Thyroid gland (tissue), 4 donors: Measurements from ENCODE around the gene AZIN2. TPM values are rescaled to one million over a fixed set of nuclear protein-coding genes. Genes with fewer than 3 reads are reported as not detected.
A peak's percentile ranks its signal among the peaks of the same experiment; 100 is the strongest.

ENCODE experiments used
- DNase-seq, 2 donors: peaks; one replicate each; pipeline ENCODE4 v3.0.0-alpha.2; 2019
- H3K27ac ChIP-seq, 3 donors: fragments of 200-600 bp; sonication (generic); 1 replicate in 2 of 3; 2 replicates in 1 of 3; pipeline ENCODE4 v1.5.1; 2016 to 2019; ENCODE audit warnings: mild to moderate bottlenecking in 1 of 3, moderate library complexity in 1 of 3
- H3K27me3 ChIP-seq: fragments of 200-600 bp; sonication (generic); one replicate; pipeline ENCODE4 v1.5.1; 2019
- H3K36me3 ChIP-seq, 2 donors: fragments of 200-600 bp; sonication (generic); one replicate each; pipeline ENCODE4 v1.5.1; 2016 to 2019
- H3K4me1 ChIP-seq, 2 donors: fragments of 200-600 bp; sonication (generic); one replicate each; pipeline ENCODE4 v1.5.1; 2017 to 2019
- H3K4me3 ChIP-seq, 3 donors: fragments of 200-600 bp; sonication (generic); replicated peaks in 1 of 3; 1 replicate in 2 of 3; 2 replicates in 1 of 3; pipeline ENCODE4 v1.5.1; 2016; ENCODE audit warnings: mild to moderate bottlenecking in 1 of 3
- H3K9me3 ChIP-seq: fragments of 200-600 bp; sonication (generic); one replicate; pipeline ENCODE4 v1.5.1; 2017
- CTCF ChIP-seq, 6 experiments: fragments of 200-600 bp in 3 of 6; fragments of 450-650 bp in 3 of 6; sonication (generic) in 3 of 6; IDR thresholded peaks; one replicate each; pipeline ENCODE4 v1.5.1; 2016 to 2019; ENCODE audit warnings: antibody characterized with exemption in 6 of 6, mild to moderate bottlenecking in 2 of 6, inconsistent platforms in 1 of 6, moderate library complexity in 1 of 6
- POLR2A ChIP-seq, 2 donors: fragments of 450-650 bp; IDR thresholded peaks; one replicate each; pipeline ENCODE4 v1.6.1; 2017; ENCODE audit warnings: antibody characterized with exemption in 2 of 2, mild to moderate bottlenecking in 2 of 2, moderate library complexity in 1 of 2
- WGBS, 2 donors: methylation state at CpG; one replicate each; pipeline ENCODE4 v1.1.5; 2017; 5-methylcytosine and 5-hydroxymethylcytosine counted together
- intact Hi-C: fragments of 100-400 bp; cut with DNase I; formaldehyde crosslinking; loops from one replicate; pipeline ENCODE4 v1.15.1; 2023
- total RNA-seq, 4 donors: library from RNA; depleted of rRNA; stranded (reverse); fragments of >200 nt; gene quantifications; one replicate each; pipeline ENCODE4 v1.2.3, GENCODE V29; 2016

The AZIN2 gene
- total RNA-seq, 4 donors from 2014 or later, result 4.9 to 13.6 (median 5.3) TPM

DNA sequence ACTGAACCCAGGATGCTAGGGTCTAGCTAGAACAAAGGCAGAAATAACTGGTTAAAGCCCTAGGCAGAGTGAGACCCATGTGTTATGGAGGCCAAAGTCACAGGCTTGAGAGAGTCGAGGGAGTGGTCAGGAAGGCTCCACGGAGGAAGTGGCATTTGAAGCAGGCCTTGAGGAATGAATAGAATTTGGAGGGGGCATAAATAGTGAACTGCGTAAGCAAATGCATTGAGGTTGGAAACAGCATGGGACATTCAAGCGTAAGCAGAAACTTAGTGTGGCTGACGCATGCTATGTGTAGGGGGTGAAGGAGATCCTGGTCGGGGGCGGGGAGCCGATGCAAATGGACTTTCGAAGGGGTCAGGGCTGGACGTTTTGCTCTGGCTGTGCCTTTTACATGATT is 11.5 kb downstream of the AZIN2 start:
- intact Hi-C loops, result loop anchor here (10.0 kb wide), 1 partner anchor 372 kb away; no protein-coding TSS in a partner anchor
- WGBS, 2 donors, result 88 to 92% methylated on average over 10 of the region's 10 CpGs
- H3K27me3 ChIP-seq, result no peaks in the 10 kb centered on the region

GRCh38 chr1:33093004-33093403 is 12.1 kb downstream of the AZIN2 start:
- WGBS, 2 donors, result 88 to 100% methylated on average over 5 of the region's 5 CpGs
- Histone ChIP-seq H3K9me3 (no peaks in the 10 kb centered on the region), H3K27me3 (no peaks in the 10 kb centered on the region), H3K4me1 (no peaks in the 10 kb centered on the region), H3K27ac (no peak overlapping the region), H3K4me3 (no peak overlapping the region), H3K36me3 (no peaks in the 10 kb centered on the region)
- intact Hi-C loops, result loop anchor here (10.0 kb wide), 1 partner anchor 372 kb away; no protein-coding TSS in a partner anchor
- TF ChIP-seq CTCF (IDR thresholded peaks at IDR 0.05) (no peak), POLR2A (IDR thresholded peaks at IDR 0.05) (no peak)
- DNase-seq, result no peak

More for the DNA sequence above, 11.5 kb downstream of the AZIN2 start:
- H3K4me1 ChIP-seq, result no peaks in the 10 kb centered on the region
- DNase-seq, result no peak
- no peak overlapping the region for H3K4me3 ChIP-seq
- no peak overlapping the region for H3K27ac ChIP-seq
- H3K36me3 ChIP-seq, result no peaks in the 10 kb centered on the region
- TF ChIP-seq POLR2A (IDR thresholded peaks at IDR 0.05) (no peak), CTCF (IDR thresholded peaks at IDR 0.05) (no peak)
- no peaks in the 10 kb centered on the region for H3K9me3 ChIP-seq

GRCh38 chr1:33094486-33094885 is 13.5 kb downstream of the AZIN2 start:
- DNase-seq, result no peak
- H3K4me1 ChIP-seq, result no peaks in the 10 kb centered on the region
- H3K36me3 ChIP-seq, result no peaks in the 10 kb centered on the region
- TF ChIP-seq POLR2A (IDR thresholded peaks at IDR 0.05) (no peak), CTCF (IDR thresholded peaks at IDR 0.05) (no peak)
- no peak overlapping the region for H3K27ac ChIP-seq
- intact Hi-C loops, result loop anchor here (10.0 kb wide), 1 partner anchor 370 kb away; no protein-coding TSS in a partner anchor
- H3K9me3 ChIP-seq, result no peaks in the 10 kb centered on the region
- no peaks in the 10 kb centered on the region for H3K27me3 ChIP-seq
- 92 to 97% methylated on average over 10 to 11 of the region's 11 CpGs for WGBS, 2 donors
- no peak overlapping the region for H3K4me3 ChIP-seq

DNA sequence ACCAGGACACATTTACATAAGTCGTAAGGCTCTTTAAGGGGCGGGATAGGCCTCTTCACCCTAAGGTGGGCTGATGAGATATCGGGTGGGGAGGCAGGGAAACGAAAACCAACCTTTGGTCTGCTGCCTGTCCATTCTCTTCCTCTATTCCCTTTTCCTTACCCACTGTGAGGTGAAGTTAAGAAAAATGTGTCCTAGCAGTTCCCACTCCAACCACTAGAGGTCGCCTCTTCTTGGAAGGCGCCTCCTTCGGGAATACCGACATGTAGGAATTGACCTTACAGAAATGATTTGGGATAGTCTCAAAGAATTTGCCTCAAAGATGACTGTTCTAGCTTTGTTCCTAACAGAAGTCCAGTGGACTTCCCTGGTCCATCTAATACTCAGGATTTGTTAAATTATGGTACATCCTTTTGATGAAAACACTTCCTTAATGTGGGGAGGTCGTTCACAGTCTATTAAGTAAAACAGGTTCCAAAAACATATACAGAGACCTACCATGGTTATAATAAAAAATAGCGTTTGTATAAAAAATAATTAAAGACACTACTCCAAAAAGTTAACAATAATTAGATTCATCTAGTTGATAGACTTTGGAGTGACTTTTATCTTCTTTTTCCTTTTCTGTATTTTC is 14.1 kb downstream of the AZIN2 start:
- intact Hi-C loops, result loop anchor here (10.0 kb wide), 1 partner anchor 370 kb away; no protein-coding TSS in a partner anchor
- Histone ChIP-seq H3K4me1 (no peaks in the 10 kb centered on the region), H3K4me3 (no peak overlapping the region), H3K36me3 (no peaks in the 10 kb centered on the region), H3K27ac (no peak overlapping the region), H3K27me3 (no peaks in the 10 kb centered on the region), H3K9me3 (no peaks in the 10 kb centered on the region)
- WGBS, 2 donors, result 21 to 25% methylated on average over 10 of the region's 10 CpGs
- peak; percentile 53 to 66 for DNase-seq
- TF ChIP-seq CTCF (IDR thresholded peaks at IDR 0.05), result peak; percentile 77 to 99 (median 95)
- TF ChIP-seq POLR2A (IDR thresholded peaks at IDR 0.05), result no peak

DNA sequence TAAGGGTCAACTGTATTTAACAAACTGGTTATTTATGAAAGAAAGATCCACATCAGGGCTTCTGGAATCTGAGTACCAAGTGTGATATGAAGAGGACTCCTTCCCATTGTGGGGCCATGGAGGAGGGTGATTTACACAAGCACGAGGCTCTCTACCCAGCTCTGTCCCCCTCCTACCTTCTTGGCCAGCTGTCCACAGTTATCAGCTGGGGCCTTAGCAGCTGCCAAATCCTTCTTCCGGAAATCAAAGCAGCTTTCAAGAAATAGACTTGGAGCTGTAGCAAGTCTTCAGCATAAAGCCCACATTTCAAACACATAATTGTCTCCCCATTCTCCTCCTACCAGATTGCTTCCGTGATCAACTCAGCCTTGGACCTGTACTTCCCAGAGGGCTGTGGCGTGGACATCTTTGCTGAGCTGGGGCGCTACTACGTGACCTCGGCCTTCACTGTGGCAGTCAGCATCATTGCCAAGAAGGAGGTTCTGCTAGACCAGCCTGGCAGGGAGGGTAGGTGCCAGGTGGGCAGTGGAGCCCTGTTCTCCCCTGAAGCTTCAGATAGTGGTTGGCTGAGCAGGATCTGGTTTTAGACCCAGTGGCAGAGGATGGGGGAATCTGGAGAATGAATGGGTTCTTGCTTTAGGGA is 15.5 kb downstream of the AZIN2 start:
- no peak overlapping the region for H3K27ac ChIP-seq
- no peak for DNase-seq
- 79 to 82% methylated on average over 7 of the region's 7 CpGs for WGBS, 2 donors
- H3K27me3 ChIP-seq, result no peaks in the 10 kb centered on the region
- H3K4me3 ChIP-seq, result no peak overlapping the region
- no peak for TF ChIP-seq POLR2A (IDR thresholded peaks at IDR 0.05)
- TF ChIP-seq CTCF (IDR thresholded peaks at IDR 0.05), result no peak
- no peaks in the 10 kb centered on the region for H3K4me1 ChIP-seq
- intact Hi-C loops, result loop anchor here (10.0 kb wide), 1 partner anchor 368 kb away; no protein-coding TSS in a partner anchor
- H3K36me3 ChIP-seq, result no peaks in the 10 kb centered on the region
- no peaks in the 10 kb centered on the region for H3K9me3 ChIP-seq
